ENCODE measurements around the gene CHN2. TPM values are rescaled to one million over a fixed set of nuclear protein-coding genes. Genes with fewer than 3 reads are reported as not detected.

Gene CHN2
- total RNA-seq, 1 experiment from 2014 or later: 0.15 TPM

- in situ Hi-C loops (cut with HindIII; ENCODE audit: low pct_unique_long_range_greater_than_20kb, low sequenced_read_pairs): no loop called here
- BruUV-seq (replicated peaks): no TSS peak
- CTCF ChIA-PET: interaction anchor here (0.6 kb wide), 1 partner anchor 265 kb away, joined by 3 read pairs; no protein-coding TSS in a partner anchor
Measured at GRCh38 chr7:29391262-29391661, 196.7 kb downstream of the CHN2 start.

GRCh38 chr7:29394321-29394720 lies 199.7 kb downstream of the CHN2 start:
- Histone ChIP-seq H3K27ac (ENCODE audit: low read length) (no peak overlapping the region), H3K36me3 (ENCODE audit: control insufficient read depth, insufficient read depth, low read length) (no peaks in the 10 kb centered on the region), H3K27me3 (ENCODE audit: control insufficient read depth, insufficient read depth, low read length) (peaks cover 15% of the 10 kb centered on the region), H3K4me3 (ENCODE audit: low read depth in 2 of 2, low read length in 2 of 2) (no peak overlapping the region), H3K4me1 (ENCODE audit: control insufficient read depth, insufficient read depth, low read length) (no peaks in the 10 kb centered on the region), H3K9me3 (ENCODE audit: control insufficient read depth, insufficient read depth, low read depth, low read length) (no peaks in the 10 kb centered on the region)
- intact Hi-C loops (cut with micrococcal nuclease; ENCODE audit: unreplicated experiment) (no loop called here), in situ Hi-C loops (cut with HindIII; ENCODE audit: low pct_unique_long_range_greater_than_20kb, low sequenced_read_pairs) (no loop called here)
- no peak for TF ChIP-seq TCF7L2 (IDR thresholded peaks at IDR 0.05; ENCODE audit: low read depth, low read length)
- TF ChIP-seq POLR2AphosphoS5 (IDR thresholded peaks at IDR 0.05; ENCODE audit: low read depth, low read length): no peak
- TF ChIP-seq REST (IDR thresholded peaks at IDR 0.05; ENCODE audit: insufficient read depth in 1 of 2, low read depth in 2 of 2, low read length in 1 of 2): no peak
- ATAC-seq (no peak), DNase-seq (ENCODE audit: low read depth, low spot score) (no peak)
- ChIA-PET POLR2A (no interaction called here), CTCF (no interaction called here)
- no TSS peak for BruUV-seq (replicated peaks)

More at GRCh38 chr7:29391262-29391661, 196.7 kb downstream of the CHN2 start:
- no peak overlapping the region for H3K27ac ChIP-seq (ENCODE audit: low read length)
- no peak for TF ChIP-seq POLR2AphosphoS5 (IDR thresholded peaks at IDR 0.05; ENCODE audit: low read depth, low read length)
- TF ChIP-seq TCF7L2 (IDR thresholded peaks at IDR 0.05; ENCODE audit: low read depth, low read length): no peak
- TF ChIP-seq, protein P1, sequence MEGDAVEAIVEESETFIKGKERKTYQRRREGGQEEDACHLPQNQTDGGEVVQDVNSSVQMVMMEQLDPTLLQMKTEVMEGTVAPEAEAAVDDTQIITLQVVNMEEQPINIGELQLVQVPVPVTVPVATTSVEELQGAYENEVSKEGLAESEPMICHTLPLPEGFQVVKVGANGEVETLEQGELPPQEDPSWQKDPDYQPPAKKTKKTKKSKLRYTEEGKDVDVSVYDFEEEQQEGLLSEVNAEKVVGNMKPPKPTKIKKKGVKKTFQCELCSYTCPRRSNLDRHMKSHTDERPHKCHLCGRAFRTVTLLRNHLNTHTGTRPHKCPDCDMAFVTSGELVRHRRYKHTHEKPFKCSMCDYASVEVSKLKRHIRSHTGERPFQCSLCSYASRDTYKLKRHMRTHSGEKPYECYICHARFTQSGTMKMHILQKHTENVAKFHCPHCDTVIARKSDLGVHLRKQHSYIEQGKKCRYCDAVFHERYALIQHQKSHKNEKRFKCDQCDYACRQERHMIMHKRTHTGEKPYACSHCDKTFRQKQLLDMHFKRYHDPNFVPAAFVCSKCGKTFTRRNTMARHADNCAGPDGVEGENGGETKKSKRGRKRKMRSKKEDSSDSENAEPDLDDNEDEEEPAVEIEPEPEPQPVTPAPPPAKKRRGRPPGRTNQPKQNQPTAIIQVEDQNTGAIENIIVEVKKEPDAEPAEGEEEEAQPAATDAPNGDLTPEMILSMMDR (IDR thresholded peaks at IDR 0.05): no peak
- TF ChIP-seq SIN3A (IDR thresholded peaks at IDR 0.05; ENCODE audit: borderline replicate concordance, insufficient read depth, low read depth, low read length): no peak
- TF ChIP-seq REST (IDR thresholded peaks at IDR 0.05; ENCODE audit: insufficient read depth in 1 of 2, low read depth in 2 of 2, low read length in 1 of 2): no peak
- no peaks in the 10 kb centered on the region for H3K9me3 ChIP-seq (ENCODE audit: control insufficient read depth, insufficient read depth, low read depth, low read length)
- no peaks in the 10 kb centered on the region for H3K4me1 ChIP-seq (ENCODE audit: control insufficient read depth, insufficient read depth, low read length)
- POLR2A ChIA-PET: no interaction called here
- H3K4me3 ChIP-seq (ENCODE audit: low read depth in 2 of 2, low read length in 2 of 2): no peak overlapping the region
- no peaks in the 10 kb centered on the region for H3K36me3 ChIP-seq (ENCODE audit: control insufficient read depth, insufficient read depth, low read length)
- intact Hi-C loops (cut with micrococcal nuclease; ENCODE audit: unreplicated experiment): no loop called here
- DNase-seq (ENCODE audit: low read depth, low spot score) (no peak), ATAC-seq (no peak)
- peaks cover 25% of the 10 kb centered on the region for H3K27me3 ChIP-seq (ENCODE audit: control insufficient read depth, insufficient read depth, low read length)

Data from Panc1 (cell line).